ENCODE data around the gene TAPT1.

The TAPT1 gene

DNA sequence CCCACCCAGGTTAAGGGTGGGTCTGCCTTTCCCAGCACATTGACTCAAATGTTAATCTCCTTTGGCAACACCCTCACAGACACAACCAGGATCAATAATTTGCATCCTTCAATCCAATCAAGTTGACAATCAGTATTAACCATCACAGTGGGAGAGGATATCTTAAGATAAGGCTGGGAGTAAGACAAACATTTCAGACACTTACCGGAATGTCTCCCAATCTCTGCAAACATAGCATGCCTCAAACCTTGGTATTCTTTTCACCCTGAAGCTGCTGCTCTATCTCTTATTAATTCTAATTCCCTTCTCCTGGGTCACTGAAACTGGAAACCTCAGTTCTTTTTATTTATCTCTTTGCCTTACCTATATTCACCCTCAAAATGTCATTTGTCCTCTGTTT, 19.0 kb upstream of the TAPT1 start:
- no peak for DNase-seq (ENCODE audit: low spot score)

DNA sequence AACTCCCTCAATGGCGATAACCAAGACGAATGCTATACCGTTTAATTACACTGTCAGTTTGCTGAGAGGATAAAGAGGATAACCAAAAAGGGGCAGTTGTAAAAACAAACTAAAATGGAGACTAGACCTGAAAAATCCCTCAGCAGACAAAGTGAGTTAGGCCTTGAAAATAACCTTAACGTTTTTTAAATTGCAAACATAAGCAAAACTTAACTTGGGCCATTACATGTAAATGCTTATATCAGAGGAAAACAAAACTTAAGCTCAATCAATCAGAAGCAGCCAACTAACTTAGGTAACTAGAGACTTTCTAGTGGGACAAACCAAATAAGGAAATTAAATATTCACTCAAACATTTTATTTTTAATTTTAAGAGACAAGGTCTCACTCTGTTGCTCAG, 17.0 kb upstream of the TAPT1 start:
- no peak for DNase-seq (ENCODE audit: low spot score)

DNA sequence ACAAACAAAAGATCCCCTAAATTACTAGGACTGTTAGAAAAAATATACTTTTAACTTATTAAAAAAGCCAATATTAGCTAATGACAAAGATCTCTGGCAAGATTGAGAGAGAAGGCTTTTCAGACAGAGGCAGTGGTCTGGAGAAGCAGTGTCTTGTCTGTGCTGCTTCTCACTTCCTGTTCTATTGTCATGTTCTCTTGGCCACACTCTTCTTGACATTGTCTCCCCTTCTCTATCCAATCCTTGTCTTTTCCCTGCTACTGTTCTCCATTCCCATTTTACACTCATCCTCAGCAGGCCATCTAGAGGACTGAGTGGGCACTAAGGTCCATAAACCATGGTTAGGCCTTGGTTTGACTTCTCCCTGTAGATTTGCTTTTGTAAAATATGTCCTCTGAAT, 14.0 kb upstream of the TAPT1 start:
- no peak for DNase-seq (ENCODE audit: low spot score)

DNA sequence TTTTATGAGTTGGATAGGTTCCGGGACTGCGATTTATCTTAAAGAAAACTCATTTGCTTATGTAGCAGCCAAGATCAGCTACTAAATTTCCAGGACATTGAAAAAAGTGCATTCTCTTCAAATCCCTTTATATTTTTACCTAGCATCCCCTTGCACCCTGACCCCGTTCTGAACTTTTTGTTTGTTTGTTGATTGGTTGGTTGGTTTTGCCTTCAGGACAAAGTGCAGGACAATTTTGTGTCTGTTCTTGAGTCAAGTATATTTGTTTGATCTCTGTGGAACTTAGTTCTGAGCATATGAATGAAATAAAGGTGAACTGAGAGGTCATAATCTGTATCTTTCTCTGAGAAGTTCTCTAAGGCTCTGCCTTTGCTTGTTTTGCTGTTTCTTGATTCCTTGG, 12.8 kb upstream of the TAPT1 start:
- DNase-seq (ENCODE audit: low spot score): no peak

DNA sequence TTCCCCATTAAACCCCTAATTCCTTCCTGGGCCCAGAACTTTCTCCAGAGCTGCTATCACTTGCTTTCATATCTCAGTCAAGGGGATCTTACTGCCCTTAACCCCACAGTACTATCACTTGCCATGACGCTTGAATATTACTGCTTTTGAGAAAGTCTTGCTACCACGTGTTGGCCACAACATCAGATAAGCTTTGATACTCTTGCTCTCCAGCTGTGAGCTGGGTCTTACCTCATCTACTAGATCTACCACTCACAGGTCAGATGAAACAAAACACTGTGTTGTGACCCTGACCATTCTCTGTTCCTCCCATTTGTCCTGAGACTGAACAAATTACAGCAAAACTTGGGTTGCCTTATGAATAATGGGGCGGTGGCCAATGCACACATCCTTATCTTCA, 12.1 kb upstream of the TAPT1 start:
- no peak for DNase-seq (ENCODE audit: low spot score)

DNA sequence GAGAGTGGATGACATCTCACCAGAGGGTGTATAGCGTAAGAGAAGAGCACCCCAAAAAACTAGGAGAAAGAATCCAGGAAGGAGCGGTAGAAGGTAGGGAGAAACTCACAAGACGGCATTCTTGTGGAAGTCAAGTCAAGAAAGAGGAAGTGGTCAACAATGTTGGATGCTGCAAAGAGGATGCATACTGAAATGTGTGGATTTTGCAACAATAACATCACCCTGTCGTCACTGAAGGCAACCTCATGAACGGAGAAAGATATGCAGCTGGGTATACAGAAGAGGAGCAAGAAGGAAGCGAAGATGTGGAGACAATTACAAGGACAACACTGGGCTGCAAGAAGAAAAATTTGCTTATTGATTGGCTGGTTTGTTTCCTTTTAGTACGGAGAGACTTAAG, 11.4 kb upstream of the TAPT1 start:
- DNase-seq (ENCODE audit: low spot score): no peak

DNA sequence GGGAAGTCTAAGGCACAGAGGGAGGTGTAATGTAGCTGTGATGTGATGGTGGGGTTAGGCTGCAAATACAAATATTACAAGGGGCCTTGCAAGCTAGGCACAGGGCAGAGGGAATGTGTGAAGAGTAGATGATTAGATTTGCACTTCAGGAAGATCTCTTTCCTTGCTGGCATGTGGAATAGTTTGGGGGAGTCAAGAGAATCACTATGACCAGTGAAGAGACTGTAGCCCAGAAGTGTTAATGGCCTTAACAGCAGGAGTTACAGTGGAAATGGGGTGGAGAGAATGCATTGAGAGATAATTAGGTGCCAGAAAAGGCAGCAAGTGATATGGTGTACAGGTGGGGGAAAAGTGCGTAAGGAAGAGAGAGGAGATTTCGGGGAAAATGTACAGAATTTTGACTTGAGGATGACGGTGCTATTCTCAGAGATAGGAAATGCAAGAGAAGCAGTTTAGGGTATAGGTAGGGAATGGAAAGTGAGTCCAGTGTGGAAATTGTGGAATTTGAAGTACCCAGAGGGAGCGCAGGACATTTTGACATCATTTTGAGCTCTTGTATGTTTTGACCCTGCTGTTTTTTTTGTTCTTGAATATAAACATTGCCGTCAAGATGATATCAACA, 10.2 kb upstream of the TAPT1 start:
- no peak for DNase-seq (ENCODE audit: low spot score)

DNA sequence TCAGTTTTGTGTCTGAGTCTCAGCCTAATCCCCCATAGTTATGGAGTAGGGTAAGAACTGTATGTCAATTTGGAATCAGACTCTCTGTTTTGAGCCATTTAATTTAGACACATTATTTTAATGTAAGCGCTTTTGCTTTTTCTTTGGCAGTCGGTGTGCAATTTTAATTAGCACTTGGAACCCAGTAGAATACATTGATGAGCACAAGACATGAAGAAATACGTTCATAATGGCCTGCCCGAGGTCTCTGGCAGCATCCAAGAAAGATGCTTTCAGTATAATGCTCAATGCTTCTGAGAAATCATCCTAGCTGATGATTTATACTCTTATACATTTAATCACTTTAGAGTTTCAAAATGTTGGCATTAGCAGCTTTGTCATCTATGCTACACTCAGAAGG, 8.9 kb upstream of the TAPT1 start:
- DNase-seq (ENCODE audit: low spot score): no peak

DNA sequence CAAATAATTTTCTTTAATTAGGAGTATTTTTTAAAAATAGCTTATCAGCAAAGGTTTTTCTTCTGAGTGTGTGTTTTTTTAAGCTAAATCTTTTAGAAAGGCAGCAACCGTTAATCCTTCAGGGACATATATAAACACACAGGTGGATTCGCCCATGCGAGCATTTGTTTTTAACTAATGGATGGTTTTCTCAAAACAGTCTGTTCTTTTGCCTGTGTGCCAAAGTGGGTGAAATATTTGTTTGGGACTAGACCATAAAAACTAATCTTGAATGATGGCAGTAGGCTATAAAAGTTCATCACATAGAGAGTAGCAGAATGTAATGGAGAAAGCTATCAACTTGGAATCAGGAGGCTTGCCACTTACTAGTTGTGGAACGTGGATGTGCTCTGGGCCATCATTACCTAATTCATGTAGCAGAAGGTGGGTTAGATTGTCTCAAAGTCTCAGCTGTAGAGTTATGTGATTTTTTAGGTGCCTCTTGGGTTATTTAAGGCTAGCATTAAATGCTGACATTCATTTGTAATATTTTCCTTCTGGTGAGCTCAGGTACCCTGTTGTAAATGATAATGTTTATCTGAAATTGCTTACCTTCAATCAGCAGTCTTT, 7.4 kb upstream of the TAPT1 start:
- DNase-seq (ENCODE audit: low spot score): no peak

DNA sequence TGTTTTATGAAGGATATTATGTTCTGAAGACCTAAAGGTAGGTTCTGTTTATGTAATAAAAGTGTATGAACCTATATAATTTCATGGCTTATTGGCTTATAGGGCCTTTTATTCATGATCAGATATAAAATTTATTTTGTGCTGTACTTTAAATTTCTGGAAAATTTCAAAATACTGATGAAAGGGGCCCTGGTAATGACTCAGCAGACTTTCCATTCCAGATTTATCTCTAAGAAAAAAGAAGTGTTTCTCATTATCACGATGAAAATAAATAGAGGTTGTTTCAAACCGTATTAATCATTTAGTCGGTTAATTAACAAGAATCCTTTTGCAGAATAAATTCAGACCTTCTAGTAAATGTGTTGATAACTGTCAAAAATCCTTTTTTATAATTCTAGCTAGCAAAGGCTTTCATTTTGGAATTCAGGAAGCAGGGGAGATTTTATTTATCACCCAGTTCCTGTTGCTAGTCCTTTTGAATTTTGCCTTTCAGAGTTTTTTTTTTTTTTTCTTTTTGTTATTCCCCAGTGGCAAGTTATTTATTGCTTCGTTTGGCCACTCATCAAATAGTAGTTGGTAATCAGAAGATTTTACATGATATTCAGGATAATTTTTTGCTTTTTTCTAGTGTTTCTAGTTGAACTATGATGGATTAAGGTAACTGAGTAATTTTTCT, 5.4 kb upstream of the TAPT1 start:
- DNase-seq (ENCODE audit: low spot score): no peak

DNA sequence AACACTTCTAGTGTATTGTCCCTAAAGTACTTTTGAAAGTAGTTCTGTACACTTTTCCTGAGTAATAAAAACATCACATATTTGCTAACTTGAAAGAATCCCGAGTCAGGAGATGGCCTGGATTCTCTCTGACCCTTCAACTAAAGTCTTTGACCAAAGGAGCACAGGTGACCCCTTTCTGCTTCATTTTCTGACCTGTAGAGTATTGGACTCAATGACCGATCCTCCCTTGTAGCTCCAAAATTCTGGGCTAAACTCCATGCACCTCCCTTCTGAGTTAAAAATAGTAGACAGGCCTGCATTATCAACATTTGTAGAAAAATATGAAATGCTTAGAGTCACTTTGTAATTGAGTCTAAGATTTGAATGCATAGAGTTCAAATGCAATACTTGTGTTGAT, 4.0 kb upstream of the TAPT1 start:
- DNase-seq (ENCODE audit: low spot score): no peak

DNA sequence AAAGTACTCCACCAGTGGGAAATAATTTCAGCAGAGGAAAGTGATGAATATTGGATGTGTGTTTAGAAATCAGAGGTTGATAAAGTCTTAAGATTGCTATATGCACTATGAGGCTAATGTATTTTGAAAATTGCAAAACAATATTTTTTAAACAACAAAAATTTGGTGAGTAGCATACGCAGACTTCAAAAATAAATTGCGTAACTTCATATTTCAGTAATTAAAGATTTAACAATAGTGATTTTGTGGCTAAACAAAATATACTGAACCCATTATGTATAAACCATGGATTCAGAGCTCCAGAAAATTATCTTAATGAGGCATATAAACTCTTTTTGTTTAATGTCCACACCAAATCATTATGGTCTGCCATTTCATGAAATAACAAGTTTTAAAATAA, 3.3 kb upstream of the TAPT1 start:
- DNase-seq (ENCODE audit: low spot score): no peak

DNA sequence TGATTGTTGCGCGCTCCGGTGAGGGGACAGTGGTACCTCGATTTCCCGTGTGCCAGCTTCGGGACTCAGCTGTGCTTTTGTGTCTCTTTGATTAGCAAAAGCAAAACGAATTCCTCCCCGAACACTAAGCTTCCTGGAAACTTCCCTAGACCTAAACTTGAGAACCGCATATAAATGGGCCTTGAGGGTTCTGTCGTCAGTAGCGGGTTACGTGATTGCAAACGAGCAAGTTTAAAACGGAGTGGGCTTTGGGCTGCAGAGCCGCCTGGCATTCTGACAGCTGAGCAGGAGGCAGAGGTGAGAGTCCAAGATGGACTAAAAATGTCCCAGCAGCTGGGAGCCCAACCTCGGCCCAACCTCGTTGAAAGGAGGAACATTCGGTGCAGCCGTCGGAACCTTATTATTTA, 1.2 kb upstream of the TAPT1 start:
- DNase-seq (ENCODE audit: low spot score): no peak

DNA sequence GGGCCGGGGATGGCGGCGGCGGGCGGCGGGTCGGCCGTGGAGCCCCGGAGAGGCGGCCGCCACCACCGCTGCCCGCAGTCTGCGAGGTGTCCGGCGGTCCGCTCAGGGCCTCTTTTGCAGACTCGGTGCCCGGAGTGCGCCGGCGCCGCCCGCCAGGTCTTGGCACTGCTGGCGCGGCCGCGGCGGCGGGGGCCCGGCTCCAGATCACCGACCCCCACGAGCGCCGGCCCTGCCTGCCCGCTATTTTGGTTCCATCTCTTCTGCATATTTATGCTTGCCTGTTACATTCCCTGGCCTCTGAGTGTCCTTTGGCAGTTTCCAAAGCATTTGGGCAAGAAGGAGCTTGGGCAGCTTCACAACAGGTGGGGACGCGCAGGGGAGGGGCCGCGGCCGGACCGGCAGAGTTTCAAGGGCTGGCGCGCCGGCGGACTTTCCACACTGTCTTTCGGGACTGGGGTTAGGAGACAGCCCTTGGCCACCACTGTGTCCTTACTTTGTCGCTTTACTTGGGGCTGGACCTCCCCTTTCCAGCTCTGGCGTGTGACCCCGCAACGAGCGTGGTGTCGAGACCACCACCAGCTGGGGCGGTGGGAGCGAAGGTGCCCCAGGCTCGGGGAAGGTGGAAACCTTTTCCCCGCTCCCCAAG, 668 bp upstream of the TAPT1 start:
- peak; percentile 47 for DNase-seq (ENCODE audit: low spot score)

DNA sequence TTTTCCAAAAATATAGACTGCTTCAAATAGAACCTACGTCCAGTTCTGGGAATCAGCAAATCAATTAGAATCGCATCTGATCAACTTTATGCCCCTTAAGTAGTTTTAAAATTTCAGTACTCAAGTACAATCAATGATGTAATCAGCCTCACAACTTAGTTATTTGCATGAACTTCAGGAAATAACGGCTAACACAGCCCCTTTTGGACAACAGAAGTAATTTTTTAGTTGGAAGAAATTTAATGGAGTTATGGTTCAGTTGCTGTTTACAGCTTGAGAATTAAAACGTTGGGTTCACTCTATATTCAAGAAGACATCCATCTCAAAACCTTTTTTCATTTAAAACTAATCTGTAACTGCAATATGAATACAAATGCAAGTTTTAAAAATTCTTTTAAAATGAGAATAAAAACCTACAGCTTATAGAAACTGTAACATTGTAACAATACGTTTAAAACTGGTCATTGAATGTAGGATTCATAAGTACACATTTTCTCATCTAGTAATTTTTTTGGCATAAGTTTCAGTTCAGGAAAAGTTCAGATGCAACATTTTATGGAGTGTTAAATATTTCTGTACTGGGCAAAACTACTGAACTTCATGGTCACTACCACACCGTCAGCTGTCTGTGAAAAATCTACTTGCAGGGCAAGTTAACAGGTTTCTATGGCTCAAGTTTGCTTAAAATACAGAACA, 956 bp downstream of the TAPT1 start:
- peak; percentile 20 for DNase-seq (ENCODE audit: low spot score)

DNA sequence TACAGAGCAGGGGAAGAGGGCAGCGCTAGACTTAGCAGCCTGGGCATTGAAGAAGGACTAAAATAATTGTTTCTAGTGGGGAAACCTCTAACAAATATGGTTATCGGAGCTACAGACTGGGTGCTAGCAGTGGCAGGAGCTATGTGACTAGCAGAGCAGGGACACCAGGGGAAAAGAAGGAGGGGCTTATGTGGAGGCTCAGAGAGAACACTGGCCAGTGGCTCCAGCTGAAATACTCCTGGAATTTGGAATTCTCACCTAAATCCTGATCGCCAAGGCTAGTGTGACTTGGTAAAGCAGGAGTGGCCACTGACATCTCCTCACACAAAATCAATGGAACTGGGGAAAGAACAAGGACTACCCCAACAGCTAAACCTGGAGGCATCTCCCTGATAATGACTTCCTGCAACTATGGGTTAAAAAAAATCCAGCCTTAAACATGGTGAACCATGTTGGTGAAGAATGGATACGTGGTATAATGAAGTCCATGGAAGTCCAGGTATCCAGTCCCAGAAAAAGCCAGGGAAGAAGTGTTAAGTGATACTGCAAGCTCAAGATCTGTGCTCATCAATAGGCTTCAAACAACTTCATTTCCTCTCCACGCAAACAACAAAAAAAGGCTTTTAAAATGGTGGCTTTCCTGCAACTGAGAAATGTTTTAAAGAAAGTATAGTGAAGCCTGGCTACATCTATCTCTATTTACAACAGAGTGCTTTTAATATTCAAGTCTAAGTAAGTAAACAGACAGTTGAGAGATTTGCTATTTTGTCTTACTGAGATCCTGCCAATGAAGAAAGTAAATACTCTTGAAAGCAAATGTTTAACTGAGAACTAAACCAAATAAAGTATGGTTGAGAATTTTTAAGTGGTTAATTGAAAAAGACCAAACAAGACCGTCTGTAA, 1.8 kb downstream of the TAPT1 start:
- DNase-seq (ENCODE audit: low spot score): no peak

DNA sequence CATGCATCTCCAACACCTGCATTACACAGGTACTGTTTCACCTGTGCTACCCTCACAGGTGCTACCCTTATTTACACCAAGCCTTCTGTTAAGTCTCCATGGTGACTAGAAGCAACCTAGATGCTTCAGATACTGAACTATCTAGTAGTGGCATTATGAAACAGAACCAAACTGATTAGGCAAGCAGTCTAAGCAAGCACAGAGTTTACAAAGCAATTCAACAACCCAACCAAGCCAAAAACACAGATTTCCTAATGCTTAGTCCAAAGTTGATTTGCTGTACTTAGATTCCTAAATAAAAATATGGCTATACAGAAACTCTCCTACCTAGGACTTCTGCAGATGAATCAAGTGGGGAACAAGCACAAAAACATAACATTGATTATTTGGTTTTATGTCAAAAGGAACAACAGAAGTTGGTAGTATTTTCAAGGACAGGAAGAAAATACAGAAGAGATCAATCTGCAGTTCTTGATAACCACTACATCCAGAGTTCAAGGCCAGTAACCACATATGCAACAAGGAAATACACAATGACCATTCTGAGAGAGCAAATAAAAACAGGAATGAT, 3.2 kb downstream of the TAPT1 start:
- DNase-seq (ENCODE audit: low spot score): no peak

DNA sequence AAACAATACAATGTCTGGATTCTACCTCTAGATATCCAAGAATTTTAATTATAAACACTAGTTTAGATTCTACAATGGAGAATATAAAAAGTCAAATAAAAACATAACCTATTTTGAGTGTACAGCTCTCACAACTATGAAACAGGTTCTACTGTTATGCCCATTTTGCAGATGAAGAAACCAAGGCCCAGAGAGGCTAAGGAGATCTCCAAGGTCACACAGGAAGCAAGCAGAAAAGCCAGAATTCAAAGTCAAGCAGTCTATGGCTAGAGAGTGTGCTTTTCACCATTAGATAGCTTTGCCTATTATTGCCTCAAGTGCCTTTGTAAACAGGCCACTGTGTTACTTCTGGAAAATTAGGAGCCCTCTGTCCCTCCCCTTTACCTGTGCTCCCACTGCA, 7.3 kb downstream of the TAPT1 start:
- DNase-seq (ENCODE audit: low spot score): no peak

DNA sequence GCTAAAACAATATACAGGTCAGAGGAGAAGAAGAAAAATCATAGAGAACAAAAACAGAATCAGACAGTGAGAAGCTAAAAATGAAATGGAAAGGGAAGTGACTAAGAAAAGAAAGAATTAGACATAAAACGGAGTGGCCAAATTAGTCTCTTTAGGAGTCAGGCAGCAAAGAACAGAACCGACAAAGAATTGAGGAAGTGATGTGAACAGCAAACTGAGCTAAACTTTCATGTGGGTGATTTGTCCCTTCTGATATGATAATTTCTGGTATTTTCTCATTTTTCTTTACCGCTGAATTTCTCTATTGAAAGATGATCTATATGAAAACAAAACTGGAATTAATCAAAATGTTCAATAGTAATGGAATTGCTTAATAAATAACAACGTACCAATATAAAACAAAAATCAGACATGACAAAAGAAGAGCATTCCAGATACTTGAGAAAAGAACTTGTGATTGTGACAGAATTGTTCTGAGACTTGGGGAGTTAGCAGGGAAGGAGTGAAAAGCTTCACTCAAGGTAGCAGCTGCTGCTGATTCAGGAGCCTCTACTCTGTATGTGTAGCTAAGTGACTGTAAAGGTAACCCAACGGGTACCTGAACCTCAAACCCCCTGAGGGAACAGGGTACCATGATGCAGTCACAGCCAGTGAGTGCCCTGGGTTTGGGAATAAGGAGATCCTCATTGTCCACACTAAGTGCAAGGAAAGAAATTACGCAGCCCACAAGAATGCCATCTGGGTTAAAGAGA, 8.8 kb downstream of the TAPT1 start:
- no peak for DNase-seq (ENCODE audit: low spot score)

DNA sequence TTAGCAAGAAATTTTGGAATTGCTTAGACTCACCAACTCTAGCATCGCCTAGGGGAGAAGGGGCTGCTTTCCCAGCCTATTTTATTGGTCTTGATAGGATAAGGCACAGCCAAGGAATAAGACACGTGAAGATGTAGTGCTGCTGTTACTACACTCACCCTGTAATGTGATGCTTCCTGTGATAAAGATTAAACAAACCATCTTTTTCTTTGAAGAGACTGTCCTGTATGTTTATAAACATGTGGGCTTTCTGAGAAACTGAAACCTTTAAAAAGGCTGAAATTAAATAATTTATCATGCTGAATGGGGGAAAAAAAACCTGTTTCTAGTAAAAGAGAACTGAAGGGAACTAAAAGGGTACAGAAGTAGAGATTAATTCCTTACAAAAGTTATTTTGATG, 13.2 kb downstream of the TAPT1 start:
- no peak for DNase-seq (ENCODE audit: low spot score)
